ENCODE measurements around the gene USB1.

The USB1 gene

DNA sequence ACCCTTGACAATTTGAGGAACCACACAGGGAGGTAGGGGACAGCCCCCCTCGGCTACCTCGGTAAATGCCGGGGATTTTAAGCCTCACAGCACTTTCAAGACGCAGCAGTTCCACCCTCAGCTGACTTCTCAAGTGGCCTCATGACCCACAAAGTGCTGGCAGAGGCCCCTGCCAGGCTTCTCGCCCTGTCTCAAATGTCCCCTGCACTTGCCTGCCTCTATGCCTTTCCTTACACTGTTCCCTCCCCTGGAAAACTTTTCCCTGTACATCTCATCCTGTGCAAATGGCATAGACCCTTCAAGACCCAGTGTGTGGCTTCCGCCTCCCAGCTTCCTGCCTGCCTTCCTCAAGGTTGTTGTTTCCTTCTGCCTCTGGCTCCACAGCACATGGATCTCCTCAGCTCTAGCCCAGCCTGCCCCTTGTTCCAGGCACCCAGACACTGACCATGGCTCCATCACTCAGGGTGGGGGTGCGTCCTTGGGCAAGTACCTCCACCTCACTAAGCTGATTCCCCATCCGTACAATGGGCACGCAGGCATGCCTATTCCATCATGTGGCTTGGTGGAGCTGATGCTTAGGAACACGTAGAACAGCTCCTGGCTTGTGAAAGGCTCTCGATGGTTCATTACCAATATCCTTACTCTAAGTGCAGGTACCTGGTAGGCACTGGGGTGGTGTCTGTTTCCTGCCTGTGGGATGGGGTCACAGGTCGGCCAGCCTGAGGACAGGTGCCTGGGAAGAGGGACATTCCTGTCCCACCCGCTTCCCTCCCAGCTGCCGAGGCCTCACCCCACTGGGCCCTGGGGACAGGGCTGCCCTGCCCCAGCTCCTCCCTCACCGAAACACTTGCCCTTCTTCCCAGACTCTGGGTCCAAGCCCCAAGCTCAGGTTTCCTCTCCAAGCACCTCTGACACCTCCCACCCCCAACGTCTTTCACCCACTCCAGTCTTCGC, 48.3 kb downstream of the USB1 start:
- no peak for DNase-seq

DNA sequence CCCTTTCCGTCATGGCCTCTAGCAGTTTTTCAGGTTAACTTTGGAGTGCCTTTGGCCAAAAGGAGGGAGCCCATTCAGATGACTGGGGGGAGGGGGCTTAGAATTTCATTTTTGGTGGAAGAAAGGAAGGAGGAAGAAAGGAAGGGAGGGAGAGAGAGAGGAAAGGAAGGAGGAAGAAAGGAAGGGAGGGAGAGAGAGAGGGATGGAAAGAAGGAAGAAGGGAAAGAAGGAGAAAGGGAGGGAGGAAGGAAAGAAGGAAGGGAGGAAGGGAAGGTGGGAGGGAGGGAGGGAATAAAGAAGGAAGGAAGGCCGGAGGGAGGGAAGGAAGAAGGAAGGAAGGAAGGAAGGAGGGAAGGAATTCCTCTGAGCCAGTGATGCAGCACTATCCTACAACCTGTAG, 50.1 kb downstream of the USB1 start:
- DNase-seq: no peak

DNA sequence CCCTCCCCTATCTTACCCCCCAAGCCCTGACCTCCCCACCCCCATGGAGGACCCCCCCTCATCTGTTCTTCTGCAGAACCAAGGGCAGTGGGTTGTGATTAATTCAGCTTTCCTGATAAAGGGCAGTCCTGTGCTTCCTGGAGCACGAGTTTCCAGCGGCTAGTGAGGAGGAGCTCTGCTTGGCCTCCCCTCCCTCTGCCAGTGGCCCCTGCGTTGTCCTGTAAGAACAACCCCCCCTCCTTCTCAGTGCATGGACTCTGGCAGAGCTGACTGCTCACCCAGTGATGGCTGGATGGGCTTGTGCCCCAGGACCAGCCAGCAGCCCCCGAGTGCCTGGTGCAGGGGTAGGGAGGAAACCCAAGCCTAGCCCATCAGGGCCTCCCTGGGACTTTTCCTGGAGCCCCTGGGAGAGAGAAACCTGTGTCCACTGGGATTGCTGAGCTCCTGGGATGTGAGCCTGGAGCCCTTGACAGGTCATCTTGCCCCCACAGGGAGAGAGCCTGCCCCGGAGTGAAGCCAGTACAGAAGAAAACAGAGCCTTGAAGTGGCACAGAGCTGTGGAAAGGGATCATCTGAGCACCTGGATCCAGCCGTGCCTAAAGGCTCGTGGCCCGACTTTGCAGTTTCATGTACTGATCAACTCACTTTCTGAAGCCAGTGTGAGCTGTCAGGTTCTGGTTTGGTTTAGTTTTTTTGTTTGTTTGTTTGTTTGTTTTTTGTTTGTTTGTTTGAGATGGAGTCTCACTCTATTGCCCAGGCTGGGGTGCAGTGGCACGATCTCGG, 50.8 kb downstream of the USB1 start:
- no peak for DNase-seq

DNA sequence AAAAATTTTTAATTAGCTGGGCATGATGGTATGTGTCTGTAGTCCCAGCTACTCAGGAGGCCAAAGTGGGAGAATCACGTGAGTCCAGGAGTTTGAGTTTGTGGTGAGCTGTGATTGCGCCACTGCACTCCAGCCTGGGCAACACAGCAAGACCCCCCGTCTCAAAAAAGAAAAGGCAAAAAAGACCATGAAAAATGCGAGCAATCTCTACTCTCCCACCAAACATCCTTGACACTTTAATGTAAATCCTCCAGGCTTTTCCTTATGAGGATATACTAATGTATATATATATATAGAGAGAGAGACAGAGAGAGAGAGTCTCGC, 52.4 kb downstream of the USB1 start:
- DNase-seq: no peak

DNA sequence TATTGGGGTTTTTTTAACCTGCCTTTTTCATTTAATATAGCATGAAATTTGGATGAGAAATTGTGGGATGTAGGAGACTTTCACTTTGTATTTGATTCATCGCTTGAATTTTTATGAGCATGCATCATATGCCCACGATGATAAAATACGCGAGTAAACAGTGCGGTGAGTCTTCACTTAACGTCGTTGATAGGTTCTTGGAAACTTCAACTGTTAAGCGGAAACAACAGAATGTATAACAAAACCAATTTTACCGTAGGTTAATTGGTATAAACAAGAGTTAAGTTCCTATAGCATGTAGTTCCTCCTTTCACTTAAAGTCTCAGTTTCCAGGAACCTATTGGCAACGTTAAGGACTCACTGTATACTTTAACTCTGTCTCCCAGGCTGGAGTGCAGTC, 53.1 kb downstream of the USB1 start:
- DNase-seq: no peak

DNA sequence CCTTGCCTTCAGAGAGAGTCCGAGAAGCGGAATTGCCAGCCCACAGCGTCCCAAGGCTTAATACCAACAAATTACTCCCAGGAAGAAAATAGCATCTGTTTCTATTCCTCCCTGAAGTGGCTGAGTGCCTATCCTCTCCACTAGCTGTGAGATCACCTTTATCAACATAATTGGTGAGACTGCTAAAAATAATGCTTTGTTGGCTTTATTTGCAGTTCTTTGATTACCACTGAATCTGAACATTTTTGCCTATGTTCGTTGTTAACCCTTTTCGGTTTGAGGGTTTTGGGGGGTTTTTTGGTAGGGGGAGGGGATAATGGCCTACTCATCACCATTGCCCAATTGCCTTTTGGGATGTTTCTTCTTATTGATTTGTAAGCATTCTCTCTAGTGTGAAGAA, 55.4 kb downstream of the USB1 start:
- DNase-seq: peak; percentile 16 to 40

DNA sequence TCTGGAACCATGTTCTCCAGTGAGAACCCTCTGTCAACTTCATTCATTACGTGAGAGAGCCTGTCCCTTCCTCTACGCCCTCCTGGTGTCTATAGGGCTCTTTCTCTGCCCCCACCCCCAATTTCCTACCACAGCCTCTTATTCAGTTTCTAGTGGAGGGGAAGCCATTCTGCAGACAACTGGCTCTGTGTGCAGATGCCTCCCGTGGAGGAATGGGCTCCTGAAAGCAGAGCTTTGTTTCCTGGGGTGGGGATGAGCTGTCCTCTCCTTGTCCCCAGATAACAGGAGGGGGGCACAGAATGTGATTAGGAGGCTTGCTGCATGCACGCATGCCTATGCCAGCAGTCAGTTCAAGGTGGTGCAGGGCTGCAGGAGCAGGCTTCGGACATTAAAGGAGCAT, 55.9 kb downstream of the USB1 start:
- no peak for DNase-seq

DNA sequence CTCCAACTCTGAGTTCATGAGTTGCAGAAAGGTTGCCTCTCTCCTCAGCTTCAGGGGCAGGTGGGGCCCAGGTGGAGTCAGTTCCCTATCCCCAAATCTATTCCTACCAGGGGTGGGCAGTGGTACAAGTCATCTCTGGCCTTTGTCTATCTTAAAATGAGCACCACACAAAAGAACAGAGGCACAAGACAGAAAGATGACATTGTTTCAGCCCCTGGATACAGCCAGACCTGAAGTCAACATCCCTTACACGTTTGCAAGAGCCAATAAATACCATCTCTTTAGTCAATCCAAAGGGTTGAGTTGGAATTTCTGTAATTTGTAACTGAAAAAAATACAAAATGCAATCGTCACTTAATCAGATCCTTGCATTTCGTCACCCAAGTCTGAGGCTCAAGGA, 56.6 kb downstream of the USB1 start:
- no peak for DNase-seq

DNA sequence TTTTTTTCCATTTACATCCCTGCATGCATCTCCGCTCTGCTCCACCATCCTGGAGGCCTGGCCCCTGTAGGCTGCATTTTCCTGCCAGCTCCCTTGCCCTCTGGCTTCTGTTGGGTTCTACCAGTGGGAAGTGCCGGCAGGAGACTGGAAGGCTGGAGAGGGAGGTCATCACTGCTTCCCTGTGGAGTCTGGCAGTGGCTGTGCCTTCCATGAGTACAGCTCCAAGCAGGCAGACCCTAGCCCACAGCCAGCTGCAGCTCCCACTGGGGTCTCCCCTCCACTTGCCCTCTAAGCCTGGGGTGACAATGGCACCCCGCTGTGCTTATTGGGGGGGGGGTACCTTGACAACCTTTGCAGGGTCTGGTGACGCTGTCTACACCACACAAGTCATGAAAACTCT, 61.6 kb downstream of the USB1 start:
- DNase-seq: no peak

DNA sequence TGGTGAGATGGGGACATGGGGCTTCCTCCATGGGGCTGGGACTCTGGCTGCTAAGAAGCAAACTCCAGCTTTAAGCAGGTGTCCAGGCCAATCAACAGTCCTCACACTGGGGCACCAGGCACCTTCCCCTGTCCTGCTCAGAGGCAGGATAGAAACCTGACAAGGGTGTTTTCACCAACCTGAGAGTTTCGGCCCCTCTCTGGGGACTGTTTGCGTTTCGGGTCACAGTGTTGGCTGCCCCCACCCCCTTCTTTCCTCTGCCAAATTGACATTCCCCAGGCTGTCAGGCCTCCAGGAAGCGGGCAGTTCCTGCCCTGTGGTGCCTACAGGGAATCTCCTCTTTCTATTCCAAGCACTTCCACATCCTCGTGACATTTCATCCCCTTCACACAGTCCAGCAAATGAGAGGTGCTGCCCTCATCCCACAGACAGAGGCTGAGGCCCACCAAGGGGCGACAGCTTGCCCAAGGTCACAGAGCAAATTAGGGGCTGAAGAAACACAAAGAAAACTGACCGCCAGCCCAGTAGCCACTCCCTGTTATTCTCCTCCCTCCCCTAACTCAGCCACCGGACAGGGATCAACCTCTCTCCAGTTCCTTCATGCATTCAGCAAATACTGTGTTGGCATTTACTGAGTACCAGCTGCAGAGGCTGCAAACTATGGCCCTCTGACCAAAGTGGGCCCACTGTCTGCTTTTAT, 62.3 kb downstream of the USB1 start:
- DNase-seq: no peak

DNA sequence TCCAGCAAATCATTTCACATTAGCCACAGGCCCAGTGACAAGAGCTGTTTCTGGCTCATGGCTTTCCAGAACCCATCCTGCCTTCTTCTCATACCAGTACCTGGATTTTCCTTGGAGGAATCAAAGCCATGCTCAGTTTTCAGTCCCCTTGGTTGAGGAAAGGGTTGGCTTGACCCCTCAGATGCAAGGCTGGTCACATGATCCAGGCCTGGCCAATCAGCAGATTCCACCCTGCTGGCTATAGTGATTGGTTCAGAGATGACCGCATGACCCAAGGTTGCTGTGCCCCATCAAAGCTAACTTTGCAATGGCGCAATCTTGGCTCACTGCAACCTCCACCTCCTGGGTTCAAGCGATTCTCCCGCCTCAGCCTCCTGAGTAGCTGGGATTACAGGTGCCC, 69.4 kb downstream of the USB1 start:
- no peak for DNase-seq
